ENCODE data around the gene C17orf58.

Gene C17orf58

DNA sequence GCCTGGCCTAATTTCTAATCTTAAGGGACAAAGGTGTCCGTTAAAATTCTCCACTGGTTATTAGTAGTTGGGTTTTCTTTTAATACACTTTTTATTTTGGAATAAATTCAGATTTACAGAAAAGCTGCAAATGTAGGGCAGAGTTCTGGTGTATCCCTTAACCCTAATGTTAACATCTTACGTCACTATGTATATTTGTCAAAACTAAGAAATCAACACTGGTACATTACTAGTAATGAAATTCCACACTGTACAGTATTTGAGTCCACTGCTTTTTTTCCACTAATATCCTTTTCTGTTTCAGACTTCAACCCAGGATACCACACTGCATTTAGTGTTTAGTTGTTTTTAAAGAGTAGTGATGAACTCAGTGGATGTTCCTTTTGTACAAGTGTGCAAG, 20.6 kb upstream of the C17orf58 start:
- no peak overlapping the region for H3K4me3 ChIP-seq (replicated peaks in 1 of 2; ENCODE audit: low read depth in 2 of 2, low read length in 2 of 2)
- DNase-seq (ENCODE audit: low read depth in 2 of 2): no peak
- TF ChIP-seq, protein P1, sequence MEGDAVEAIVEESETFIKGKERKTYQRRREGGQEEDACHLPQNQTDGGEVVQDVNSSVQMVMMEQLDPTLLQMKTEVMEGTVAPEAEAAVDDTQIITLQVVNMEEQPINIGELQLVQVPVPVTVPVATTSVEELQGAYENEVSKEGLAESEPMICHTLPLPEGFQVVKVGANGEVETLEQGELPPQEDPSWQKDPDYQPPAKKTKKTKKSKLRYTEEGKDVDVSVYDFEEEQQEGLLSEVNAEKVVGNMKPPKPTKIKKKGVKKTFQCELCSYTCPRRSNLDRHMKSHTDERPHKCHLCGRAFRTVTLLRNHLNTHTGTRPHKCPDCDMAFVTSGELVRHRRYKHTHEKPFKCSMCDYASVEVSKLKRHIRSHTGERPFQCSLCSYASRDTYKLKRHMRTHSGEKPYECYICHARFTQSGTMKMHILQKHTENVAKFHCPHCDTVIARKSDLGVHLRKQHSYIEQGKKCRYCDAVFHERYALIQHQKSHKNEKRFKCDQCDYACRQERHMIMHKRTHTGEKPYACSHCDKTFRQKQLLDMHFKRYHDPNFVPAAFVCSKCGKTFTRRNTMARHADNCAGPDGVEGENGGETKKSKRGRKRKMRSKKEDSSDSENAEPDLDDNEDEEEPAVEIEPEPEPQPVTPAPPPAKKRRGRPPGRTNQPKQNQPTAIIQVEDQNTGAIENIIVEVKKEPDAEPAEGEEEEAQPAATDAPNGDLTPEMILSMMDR (IDR thresholded peaks at IDR 0.05; ENCODE audit: low read depth, low read length): no peak

DNA sequence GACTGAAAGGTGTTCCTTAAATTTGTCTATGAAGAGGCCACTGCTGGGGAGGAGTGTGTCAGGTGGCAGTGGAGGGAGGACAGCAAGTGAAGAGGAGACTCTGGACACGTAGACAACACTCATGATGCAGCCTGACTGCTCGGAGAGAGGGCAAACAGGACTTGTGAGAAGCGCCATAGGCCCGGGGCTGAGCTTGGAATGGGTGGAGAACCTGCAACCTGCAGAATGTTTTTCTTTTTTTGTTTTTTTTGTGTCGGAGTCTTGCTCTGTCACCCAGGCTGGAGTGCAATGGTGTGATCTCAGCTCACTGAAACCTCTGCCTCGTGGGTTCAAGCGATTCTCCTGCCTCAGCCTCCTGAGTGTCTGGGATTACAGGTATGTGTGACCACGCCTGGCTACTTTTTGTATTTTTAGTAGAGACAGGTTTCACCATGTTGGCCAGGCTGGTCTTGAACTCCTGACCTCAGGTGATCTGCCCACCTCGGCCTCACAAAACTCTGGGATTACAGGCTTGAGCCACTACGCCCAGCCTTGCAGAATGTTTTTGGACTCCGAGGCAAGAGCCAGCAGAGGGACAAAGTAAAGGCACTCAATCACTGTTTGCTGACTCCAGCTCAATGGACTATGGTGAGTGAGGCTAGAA, 18.9 kb upstream of the C17orf58 start:
- H3K4me3 ChIP-seq (replicated peaks in 1 of 2; ENCODE audit: low read depth in 2 of 2, low read length in 2 of 2): no peak overlapping the region
- TF ChIP-seq, protein P1 (IDR thresholded peaks at IDR 0.05; ENCODE audit: low read depth, low read length): no peak
- DNase-seq (ENCODE audit: low read depth in 2 of 2): no peak

DNA sequence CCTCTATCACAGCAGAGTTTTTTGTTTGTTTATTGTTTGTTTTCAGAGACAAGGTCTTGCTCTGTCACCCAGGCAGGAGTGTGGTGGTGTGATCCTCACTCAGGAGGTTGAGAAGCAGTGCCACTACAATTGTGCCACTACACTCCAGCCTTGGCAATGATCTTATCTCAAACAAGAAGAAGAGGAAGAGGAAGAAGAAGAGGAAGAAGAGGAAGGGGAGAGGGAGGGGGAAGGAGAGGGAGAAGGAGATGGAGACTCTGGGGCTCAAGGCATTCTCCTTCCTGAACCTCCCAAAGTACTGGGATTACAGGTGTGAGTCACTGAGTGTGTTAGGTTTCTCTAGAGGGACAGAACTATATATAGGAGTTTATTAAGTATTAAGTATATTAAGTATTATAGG, 17.1 kb upstream of the C17orf58 start:
- H3K4me3 ChIP-seq (replicated peaks in 1 of 2; ENCODE audit: low read depth in 2 of 2, low read length in 2 of 2): no peak overlapping the region
- TF ChIP-seq, protein P1 (IDR thresholded peaks at IDR 0.05; ENCODE audit: low read depth, low read length): no peak
- no peak for DNase-seq (ENCODE audit: low read depth in 2 of 2)

DNA sequence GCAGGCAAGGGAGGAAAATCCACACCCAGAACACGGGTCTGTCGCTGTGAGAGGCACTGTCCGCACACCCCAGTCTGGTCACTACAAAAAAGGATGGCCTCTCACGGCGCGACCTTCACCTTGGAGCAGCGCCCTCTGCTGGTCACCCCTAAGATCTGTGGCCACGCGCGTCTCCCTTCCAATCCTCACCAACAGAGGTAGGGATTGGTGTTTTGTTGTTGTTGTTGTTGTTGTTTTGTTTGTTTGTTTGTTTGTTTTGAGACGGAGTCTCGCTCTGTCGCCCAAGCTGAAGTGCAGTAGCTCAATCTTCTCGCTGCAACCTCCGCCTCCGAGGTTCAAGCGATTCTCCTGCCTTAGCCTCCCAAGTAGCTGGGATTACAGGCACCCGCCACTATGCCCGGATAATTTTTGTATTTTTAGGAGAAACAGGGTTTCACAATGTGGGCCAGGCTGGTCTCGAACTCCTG, 15.0 kb upstream of the C17orf58 start:
- DNase-seq (ENCODE audit: low read depth in 2 of 2): peak; percentile 25 to 46

DNA sequence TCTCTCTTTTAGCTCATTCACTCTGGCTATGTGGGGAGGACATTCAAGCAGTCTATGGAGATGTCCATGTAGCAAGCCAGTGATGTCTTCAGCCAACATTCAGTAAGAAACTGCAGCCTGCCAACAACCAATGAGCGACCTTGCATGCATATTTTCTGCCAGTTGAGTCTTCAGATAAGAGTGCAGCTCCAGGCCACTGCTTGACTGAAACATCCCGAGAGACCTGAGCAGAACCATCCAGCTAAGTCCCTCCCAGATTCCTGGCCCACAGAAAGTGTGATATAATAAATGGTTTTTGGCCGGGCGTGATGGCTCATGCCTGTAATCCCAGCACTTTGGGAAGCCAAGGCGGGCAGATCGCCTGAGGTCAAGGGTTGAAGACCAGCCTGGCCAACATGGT, 10.5 kb upstream of the C17orf58 start:
- peak in 1 of 2 donors; percentile 82 for DNase-seq (ENCODE audit: low read depth in 2 of 2)
- no peak overlapping the region for H3K4me3 ChIP-seq (replicated peaks in 1 of 2; ENCODE audit: low read depth in 2 of 2, low read length in 2 of 2)
- TF ChIP-seq, protein P1 (IDR thresholded peaks at IDR 0.05; ENCODE audit: low read depth, low read length): no peak

More for the DNA sequence above, 15.0 kb upstream of the C17orf58 start:
- no peak overlapping the region for H3K4me3 ChIP-seq (replicated peaks in 1 of 2; ENCODE audit: low read depth in 2 of 2, low read length in 2 of 2)
- TF ChIP-seq, protein P1 (IDR thresholded peaks at IDR 0.05; ENCODE audit: low read depth, low read length): peak; percentile 75

DNA sequence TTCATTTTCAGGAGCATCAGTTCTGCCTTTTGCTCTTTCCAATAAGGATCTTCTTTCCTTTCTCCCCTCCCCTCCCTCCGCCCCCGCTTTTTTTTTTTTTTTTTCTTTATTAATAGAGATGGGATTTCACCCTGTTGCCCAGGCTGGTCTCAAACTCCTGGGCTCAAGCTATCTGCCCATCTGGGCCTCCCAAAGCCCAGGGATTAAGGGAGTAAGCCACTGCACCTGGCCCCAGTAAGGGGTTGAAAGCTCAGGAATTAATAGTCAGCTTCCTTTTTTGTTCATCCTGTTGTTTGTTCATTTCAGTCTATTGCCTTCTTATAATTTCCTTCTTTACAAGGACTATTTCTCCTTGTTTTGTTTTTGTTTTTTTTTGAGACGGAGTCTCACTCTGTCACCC, 7.9 kb upstream of the C17orf58 start:
- no peak overlapping the region for H3K4me3 ChIP-seq (replicated peaks in 1 of 2; ENCODE audit: low read depth in 2 of 2, low read length in 2 of 2)
- TF ChIP-seq, protein P1 (IDR thresholded peaks at IDR 0.05; ENCODE audit: low read depth, low read length): no peak
- no peak for DNase-seq (ENCODE audit: low read depth in 2 of 2)
